Measurements from ENCODE around the gene TUBA4B.
"Not testable (repeated sequence)": the region's sequence is repeated elsewhere in the genome, so short reads cannot be mapped to it uniquely, and the experiment has no call there.

Gene TUBA4B

GRCh38 chr2:219278655-219279150, 25.7 kb downstream of the TUBA4B start:
- no peak for DNase-seq

GRCh38 chr2:219279151-219279915, 26.3 kb downstream of the TUBA4B start, which contains the start of gene DNAJB2:
Gene DNAJB2, plus strand, starts transcription at chr2:219279366. Its CDS starts 468 bp downstream, at chr2:219279834.
- DNase-seq: peak; percentile 99

GRCh38 chr2:219279916-219280516, 27.0 kb downstream of the TUBA4B start:
- DNase-seq: no peak

- no peak for DNase-seq
These were observed 27.6 kb downstream of the TUBA4B start for GRCh38 chr2:219280651-219281050.

- DNase-seq: no peak
These were observed 28.5 kb downstream of the TUBA4B start for GRCh38 chr2:219281588-219281987.

GRCh38 chr2:219282375-219282774, 29.3 kb downstream of the TUBA4B start:
- DNase-seq: no peak

- no peak for DNase-seq
These were observed 30.0 kb downstream of the TUBA4B start for GRCh38 chr2:219282943-219283581.

- DNase-seq: no peak
These were observed 31.7 kb downstream of the TUBA4B start for GRCh38 chr2:219284501-219285372.

GRCh38 chr2:219285373-219285735, 32.3 kb downstream of the TUBA4B start:
- DNase-seq: no peak

- peak; percentile 3 for DNase-seq
These were observed 32.9 kb downstream of the TUBA4B start for GRCh38 chr2:219285894-219286425.

- no peak for DNase-seq
These were observed 33.5 kb downstream of the TUBA4B start for GRCh38 chr2:219286436-219287115.

- DNase-seq: not testable (repeated sequence)
These were observed 34.0 kb downstream of the TUBA4B start for GRCh38 chr2:219287116-219287440.

- no peak for DNase-seq
These were observed 34.7 kb downstream of the TUBA4B start for GRCh38 chr2:219287580-219288265.

GRCh38 chr2:219289195-219289536, 36.1 kb downstream of the TUBA4B start:
- DNase-seq: no peak

GRCh38 chr2:219289537-219290361, 36.7 kb downstream of the TUBA4B start:
- peak; percentile 70 for DNase-seq

- DNase-seq: no peak
These were observed 37.5 kb downstream of the TUBA4B start for GRCh38 chr2:219290381-219291171.

GRCh38 chr2:219291394-219291793, 38.4 kb downstream of the TUBA4B start:
- no peak for DNase-seq

GRCh38 chr2:219291910-219292490, 39.0 kb downstream of the TUBA4B start:
- DNase-seq: no peak

GRCh38 chr2:219292616-219293015, 39.6 kb downstream of the TUBA4B start:
- DNase-seq: no peak
